Activated T-cell treated with anti-CD3 and anti-CD28 coated beads for 24 hours (primary cell): ENCODE data around the gene CAPS2.
"Not testable (repeated sequence)": the region's sequence is repeated elsewhere in the genome, so short reads cannot be mapped to it uniquely, and the experiment has no call there.

Experiments
- DNase-seq: peaks from one replicate; pipeline ENCODE4 v3.0.0-alpha.2; 2020; ENCODE audit warnings: low read depth

CAPS2 gene

GRCh38 chr12:75329918-75330826 is at the start of gene CAPS2:
Gene CAPS2, minus strand, starts transcription at chr12:75330324. Its CDS starts 3,826 bp downstream, at chr12:75326498.
- peak; percentile 54 for DNase-seq

- no peak for DNase-seq
Measured at GRCh38 chr12:75378354-75378753, 48.2 kb upstream of the CAPS2 start.

DNA sequence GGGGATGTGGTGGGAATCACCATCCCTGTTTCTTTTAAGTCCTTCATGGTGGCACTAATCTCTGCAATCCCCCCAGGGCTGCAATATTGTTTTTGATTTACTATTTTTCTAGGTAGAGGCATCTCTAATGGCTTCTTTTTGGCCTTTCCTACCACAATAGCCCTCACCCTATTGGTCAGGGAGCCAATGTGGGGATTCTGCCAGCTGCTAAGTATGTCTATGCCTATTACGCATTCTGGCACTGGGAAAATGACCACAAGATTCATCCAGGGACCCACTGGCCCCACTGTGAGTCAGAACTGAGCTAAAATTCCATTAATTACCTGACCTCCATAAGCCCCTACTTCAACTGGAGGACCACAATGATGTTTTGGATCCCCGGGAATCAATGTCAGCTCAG is 44.8 kb upstream of the CAPS2 start:
- DNase-seq, result no peak

DNA sequence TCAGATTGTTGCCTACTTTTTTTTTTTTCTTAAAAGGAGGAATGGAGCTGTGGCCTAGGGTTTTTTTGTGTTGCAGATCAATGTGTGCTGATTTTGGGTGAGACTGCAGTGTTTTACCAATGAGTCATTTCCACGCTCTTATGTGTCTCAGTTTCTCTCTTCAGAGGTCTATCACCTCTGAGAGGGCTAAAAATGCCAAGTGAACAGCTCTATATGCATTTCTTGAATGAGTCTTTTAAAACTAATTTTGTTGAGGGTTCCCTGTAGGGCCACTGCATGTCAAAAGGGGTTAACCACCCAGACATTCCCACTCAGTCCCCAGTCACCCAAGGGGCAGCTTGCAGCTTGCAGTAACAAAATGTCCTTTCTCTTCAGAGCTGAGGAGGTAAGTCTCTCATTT is 36.5 kb upstream of the CAPS2 start:
- DNase-seq, result no peak

- no peak for DNase-seq
Measured at GRCh38 chr12:75364919-75365318, 34.8 kb upstream of the CAPS2 start.

GRCh38 chr12:75361408-75361807 is 31.3 kb upstream of the CAPS2 start:
- no peak for DNase-seq

DNA sequence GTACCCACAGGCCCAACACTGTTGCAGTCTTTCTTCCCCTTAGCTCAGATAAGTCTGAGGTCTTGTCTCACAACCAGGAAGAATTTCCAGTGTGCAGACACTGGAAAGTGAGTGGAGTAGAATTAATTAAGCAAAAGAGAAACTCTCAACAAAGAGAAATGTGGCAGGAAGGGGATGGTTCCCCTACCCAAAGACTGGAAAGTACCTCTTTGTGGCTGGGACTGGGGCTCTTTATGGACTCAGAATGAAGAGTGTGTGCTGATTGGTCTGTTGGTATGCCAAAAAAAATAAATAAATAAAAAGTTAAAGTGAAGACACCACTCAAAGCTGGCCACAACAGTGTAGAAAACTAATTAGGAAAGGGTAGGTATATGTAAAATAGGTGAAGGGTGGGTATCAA is 30.8 kb upstream of the CAPS2 start:
- DNase-seq, result no peak

DNA sequence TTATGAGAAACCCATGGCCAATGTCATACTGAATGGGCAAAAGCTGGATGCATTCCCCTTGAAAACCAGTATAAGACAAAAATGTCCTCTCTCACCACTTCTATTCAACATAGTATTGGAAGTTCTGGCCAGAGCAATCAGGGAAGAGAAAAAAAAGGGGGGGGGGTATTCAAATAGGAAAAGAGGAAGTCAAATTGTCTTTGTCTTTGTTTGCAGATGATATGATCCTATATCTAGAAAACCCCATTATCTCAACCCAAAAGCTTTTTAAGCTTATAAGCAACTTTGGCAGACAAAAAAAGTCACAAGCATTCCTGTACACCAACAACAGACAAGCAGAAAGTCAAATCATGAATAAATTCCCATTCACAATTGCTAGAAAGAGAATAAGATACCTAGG is 23.9 kb upstream of the CAPS2 start:
- DNase-seq, result no peak

DNA sequence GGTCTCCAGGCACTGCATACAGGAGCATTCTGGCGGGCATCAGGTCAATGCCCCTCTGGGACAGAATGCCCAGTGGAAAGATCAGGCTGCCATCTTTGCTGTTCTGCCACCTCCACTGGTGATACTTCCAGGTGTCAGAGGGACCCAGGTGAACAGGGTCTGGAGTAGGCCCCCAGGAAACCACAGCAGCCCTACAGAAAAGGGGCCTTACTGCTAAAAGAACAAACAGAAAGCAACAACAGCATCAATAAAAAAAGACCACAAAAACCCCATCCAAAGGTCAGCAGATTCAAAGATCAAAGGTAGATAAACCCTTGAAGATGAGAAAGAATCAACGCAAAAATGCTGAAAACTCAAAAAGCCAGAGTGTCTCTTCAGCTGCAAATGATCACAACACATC is 20.3 kb upstream of the CAPS2 start:
- no peak for DNase-seq

DNA sequence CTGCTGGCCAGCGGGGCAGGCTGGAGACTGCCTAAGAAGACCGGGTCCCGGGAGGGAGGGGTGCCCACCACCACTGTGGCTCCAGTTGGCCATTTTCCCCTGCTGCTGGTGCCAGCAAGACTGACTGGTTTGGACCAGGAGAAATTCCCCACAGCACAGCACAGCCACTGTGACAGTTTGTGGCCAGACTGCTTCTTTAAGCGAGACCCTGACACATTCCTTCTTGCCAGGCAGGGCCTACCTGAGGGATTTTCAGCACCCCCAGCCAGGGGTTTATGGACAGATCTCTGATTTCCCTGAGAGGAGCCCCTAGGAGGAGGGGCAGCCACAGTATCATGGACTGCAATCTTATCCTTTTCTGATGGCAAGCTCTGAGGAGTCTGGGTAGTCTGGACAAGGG is 19.8 kb upstream of the CAPS2 start:
- no peak for DNase-seq

- DNase-seq, result not testable (repeated sequence)
Measured at GRCh38 chr12:75346215-75346614, 16.1 kb upstream of the CAPS2 start.

- DNase-seq, result no peak
Measured at GRCh38 chr12:75345531-75345930, 15.4 kb upstream of the CAPS2 start.

- no peak for DNase-seq
Measured at GRCh38 chr12:75341873-75342272, 11.7 kb upstream of the CAPS2 start.

DNA sequence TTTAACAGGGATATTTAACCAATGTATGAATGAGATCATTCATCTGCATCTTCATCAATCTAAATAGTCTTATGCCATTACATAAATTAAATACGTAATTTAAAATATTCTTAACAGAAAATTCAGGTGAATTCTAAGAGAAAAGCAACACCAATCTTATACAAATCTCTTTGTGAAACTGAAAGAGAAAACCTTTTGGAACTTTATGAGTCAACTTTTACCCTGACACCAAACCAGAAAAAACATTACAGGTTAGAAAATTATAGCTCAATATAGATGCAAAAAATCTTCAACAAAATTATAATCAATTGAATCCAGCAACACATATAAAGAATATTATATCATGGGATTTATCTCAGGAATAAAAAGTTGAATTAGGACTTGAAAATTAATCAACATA is 7.8 kb upstream of the CAPS2 start:
- no peak for DNase-seq

DNA sequence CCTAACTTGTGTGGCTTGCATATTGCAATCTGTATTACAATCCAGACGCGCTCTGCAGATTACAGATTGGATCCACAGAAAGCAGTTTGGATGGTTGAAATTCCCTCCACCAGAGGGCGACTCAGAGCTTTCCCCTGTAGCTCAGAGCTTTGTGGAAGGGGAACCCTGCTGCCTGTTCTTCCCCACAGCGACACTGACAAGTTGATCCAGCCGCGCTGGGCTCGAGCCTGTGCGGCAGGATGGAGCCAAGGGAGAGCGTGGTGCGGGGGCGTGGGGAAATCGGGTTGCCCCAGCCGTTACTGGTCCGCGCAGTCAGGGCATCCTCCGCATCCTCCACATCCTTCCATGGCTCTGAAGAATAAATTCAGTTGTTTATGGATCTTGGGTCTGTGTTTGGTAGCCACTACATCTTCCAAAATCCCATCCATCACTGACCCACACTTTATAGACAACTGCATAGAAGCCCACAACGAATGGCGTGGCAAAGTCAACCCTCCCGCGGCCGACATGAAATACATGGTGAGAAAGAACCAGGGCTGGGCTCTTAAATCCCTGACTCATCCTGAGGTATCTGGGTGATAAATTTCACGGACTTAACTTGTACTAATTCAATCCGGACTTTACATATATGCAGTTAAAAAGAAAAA is 4.4 kb upstream of the CAPS2 start, which contains the start of gene GLIPR1L1:
Gene GLIPR1L1 (plus strand): TSS at position 287 of the 647 bp plus-strand sequence. CDS start 59 bp downstream, at position 346.
- DNase-seq, result peak; percentile 79

GRCh38 chr12:75327642-75328041 is 2.5 kb downstream of the CAPS2 start:
- DNase-seq, result no peak

DNA sequence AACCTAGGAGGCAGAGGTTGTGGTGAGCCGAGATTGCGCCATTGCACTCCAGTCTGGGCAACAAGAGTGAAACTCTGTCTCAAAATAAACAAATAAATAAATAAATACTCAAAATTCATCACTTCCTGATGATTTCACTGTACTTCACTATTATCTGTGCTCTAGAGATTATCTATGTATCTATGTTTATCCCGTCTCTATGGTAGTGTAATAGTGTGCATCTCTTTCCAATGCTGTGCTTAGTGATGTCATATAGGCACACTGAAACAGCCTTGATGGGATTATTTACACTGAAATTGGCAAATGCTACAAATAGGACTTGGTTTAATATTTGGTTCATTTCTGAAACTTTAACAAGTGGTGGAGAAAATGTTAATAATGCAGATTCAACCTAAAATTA is 6.5 kb downstream of the CAPS2 start:
- DNase-seq, result no peak

GRCh38 chr12:75322464-75322863 is 7.7 kb downstream of the CAPS2 start:
- no peak for DNase-seq

GRCh38 chr12:75317784-75318183 is 12.3 kb downstream of the CAPS2 start:
- DNase-seq, result no peak

DNA sequence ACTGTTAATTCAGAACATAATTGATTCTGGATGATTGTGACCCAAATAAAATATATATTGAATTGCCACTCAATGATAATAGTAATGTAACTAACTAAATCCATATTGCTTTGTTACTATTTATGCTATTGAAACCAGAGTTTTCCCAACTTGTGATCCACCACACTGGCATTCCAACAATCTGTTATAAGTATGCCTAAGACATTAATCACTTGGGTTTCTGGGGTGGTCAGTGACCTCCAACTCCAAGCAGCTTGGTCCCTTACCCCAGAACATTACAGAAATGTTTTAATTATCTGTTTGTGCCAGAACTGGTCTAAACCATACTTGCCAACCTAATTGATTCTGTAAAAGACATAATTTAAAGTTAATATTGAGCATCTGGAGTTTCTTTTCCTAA is 14.6 kb downstream of the CAPS2 start:
- DNase-seq, result no peak

DNA sequence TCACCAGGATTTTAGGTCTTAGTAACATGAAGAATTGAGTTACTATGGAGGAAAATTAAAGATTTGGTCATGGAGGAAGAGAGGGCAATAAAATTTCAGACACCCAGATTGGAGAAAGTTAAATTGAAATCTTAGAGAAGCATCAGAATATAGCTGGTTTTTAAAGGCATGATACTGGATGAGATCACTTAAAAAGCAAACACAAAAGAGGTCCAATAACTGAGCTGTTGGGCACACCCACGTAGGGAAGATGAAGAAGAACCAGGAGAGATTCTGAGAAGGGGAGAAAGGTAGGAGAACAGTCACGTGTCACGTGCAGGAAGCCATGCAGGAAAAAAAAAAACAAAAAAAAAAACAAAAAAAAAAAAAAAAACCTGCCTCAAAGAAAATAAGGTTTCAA is 18.8 kb downstream of the CAPS2 start:
- no peak for DNase-seq

DNA sequence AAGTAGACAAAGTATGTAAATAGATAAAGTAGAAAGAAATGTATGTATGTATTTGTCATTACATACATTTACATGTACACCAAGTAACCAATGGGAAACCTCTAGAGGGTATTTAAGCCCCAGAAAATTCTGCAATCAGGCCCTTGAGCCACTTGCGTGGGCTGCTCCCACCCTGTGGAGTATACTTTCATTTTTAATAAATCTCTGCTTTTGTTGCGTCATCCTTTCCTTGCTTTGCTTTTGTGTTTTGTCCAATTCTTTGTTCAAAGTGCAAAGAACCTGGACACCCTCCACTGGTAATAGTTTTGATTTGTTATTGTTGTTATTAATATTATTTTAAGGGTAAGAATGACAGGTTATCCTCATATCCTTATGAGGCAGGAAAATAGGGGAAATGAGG is 21.8 kb downstream of the CAPS2 start:
- DNase-seq, result no peak
